Measurements from ENCODE around the gene UNC93B1. TPM values are rescaled to one million over a fixed set of nuclear protein-coding genes. Genes with fewer than 3 reads are reported as not detected.

UNC93B1 gene
- polyA plus RNA-seq, 1 donor (not counting 4 experiments of a cell fraction or from before 2014, with no cell fraction given): 15.4 TPM

GRCh38 chr11:68011051-68011943, 7.4 kb upstream of the UNC93B1 start:
- FAIRE-seq: no peak
- Histone ChIP-seq H3K9me3 (ENCODE audit: control insufficient read depth, low read depth, low read length) (no peaks in the 10 kb centered on the region), H2AFZ (ENCODE audit: control insufficient read depth, low read length) (no peak overlapping the region), H3K9ac (ENCODE audit: control insufficient read depth, extremely low read depth, insufficient read depth, low read length) (no peak overlapping the region), H3K4me2 (ENCODE audit: control insufficient read depth, extremely low read depth, insufficient read depth, low read depth, low read length) (no peak overlapping the region), H3K4me3 (ENCODE audit: control insufficient read depth in 2 of 3, extremely low read depth in 1 of 3, insufficient read depth in 2 of 3, low read depth in 1 of 3, low read length in 3 of 3) (no peak overlapping the region), H3K4me1 (ENCODE audit: control insufficient read depth, extremely low read depth, insufficient read depth, low read length) (peaks cover 42% of the 10 kb centered on the region), H4K20me1 (ENCODE audit: control insufficient read depth, extremely low read depth, insufficient read depth, low read length) (no peaks in the 10 kb centered on the region), H3K27me3 (ENCODE audit: control insufficient read depth, extremely low read depth, insufficient read depth, low read length) (no peaks in the 10 kb centered on the region), H3K9me1 (ENCODE audit: control insufficient read depth, extremely low read depth, insufficient read depth, low read length) (no peaks in the 10 kb centered on the region), H3K27ac (ENCODE audit: control insufficient read depth, insufficient read depth, low read length) (no peak overlapping the region), H3K79me2 (ENCODE audit: control insufficient read depth, insufficient read depth, low read length) (no peaks in the 10 kb centered on the region), H3K36me3 (ENCODE audit: control insufficient read depth in 2 of 2, extremely low read depth in 1 of 2, insufficient read depth in 2 of 2, low read length in 2 of 2) (no peaks in the 10 kb centered on the region)
- dilution Hi-C loops (cut with MboI; ENCODE audit: extremely low pct_ligation_motif_present, low sequenced_read_pairs): no loop called here
- TF ChIP-seq EZH2 (IDR thresholded peaks at IDR 0.05; ENCODE audit: low read length) (no peak), CTCF (optimal IDR thresholded peaks at IDR 0.05 in 1 of 3, IDR thresholded peaks at IDR 0.05 in 1 of 3, conservative IDR thresholded peaks at IDR 0.05 in 1 of 3; ENCODE audit: extremely low read depth in 1 of 3, insufficient read depth in 2 of 3, low read length in 3 of 3) (no peak)
- no peak for DNase-seq (ENCODE audit: low read depth, low spot score)

- TF ChIP-seq EZH2 (IDR thresholded peaks at IDR 0.05; ENCODE audit: low read length) (no peak), CTCF (optimal IDR thresholded peaks at IDR 0.05 in 1 of 3, IDR thresholded peaks at IDR 0.05 in 1 of 3, conservative IDR thresholded peaks at IDR 0.05 in 1 of 3; ENCODE audit: extremely low read depth in 1 of 3, insufficient read depth in 2 of 3, low read length in 3 of 3) (no peak)
- no peaks in the 10 kb centered on the region for H4K20me1 ChIP-seq (ENCODE audit: control insufficient read depth, extremely low read depth, insufficient read depth, low read length)
- no peaks in the 10 kb centered on the region for H3K9me1 ChIP-seq (ENCODE audit: control insufficient read depth, extremely low read depth, insufficient read depth, low read length)
- no peak for FAIRE-seq
- no peaks in the 10 kb centered on the region for H3K9me3 ChIP-seq (ENCODE audit: control insufficient read depth, low read depth, low read length)
- no peaks in the 10 kb centered on the region for H3K36me3 ChIP-seq (ENCODE audit: control insufficient read depth in 2 of 2, extremely low read depth in 1 of 2, insufficient read depth in 2 of 2, low read length in 2 of 2)
- peaks cover 42% of the 10 kb centered on the region for H3K4me1 ChIP-seq (ENCODE audit: control insufficient read depth, extremely low read depth, insufficient read depth, low read length)
- dilution Hi-C loops (cut with MboI; ENCODE audit: extremely low pct_ligation_motif_present, low sequenced_read_pairs): no loop called here
- no peak within 1 kb of the TSS for H3K4me3 ChIP-seq (ENCODE audit: control insufficient read depth in 2 of 3, extremely low read depth in 1 of 3, insufficient read depth in 2 of 3, low read depth in 1 of 3, low read length in 3 of 3)
- H3K27me3 ChIP-seq (ENCODE audit: control insufficient read depth, extremely low read depth, insufficient read depth, low read length): no peaks in the 10 kb centered on the region
- H3K27ac ChIP-seq (ENCODE audit: control insufficient read depth, insufficient read depth, low read length): no peak within 1 kb of the TSS
- peak within 1 kb of the TSS; percentile 9 for H3K9ac ChIP-seq (ENCODE audit: control insufficient read depth, extremely low read depth, insufficient read depth, low read length)
- no peak within 1 kb of the TSS for H3K4me2 ChIP-seq (ENCODE audit: control insufficient read depth, extremely low read depth, insufficient read depth, low read depth, low read length)
- no peaks in the 10 kb centered on the region for H3K79me2 ChIP-seq (ENCODE audit: control insufficient read depth, insufficient read depth, low read length)
- peak within 1 kb of the TSS; percentile 12 for H2AFZ ChIP-seq (ENCODE audit: control insufficient read depth, low read length)
- DNase-seq (ENCODE audit: low read depth, low spot score): no peak
Observed at GRCh38 chr11:68010090-68011041, 6.5 kb upstream of the UNC93B1 start, which contains the start of gene ALDH3B1. Gene ALDH3B1, plus strand, starts transcription at chr11:68010327. Its CDS starts 4,971 bp downstream, at chr11:68015298.

Measured in keratinocyte (primary cell).